ENCODE measurements around the gene CLEC4F. TPM values are rescaled to one million over a fixed set of nuclear protein-coding genes. Genes with fewer than 3 reads are reported as not detected.

Gene CLEC4F
- total and polyA plus RNA-seq, 2 donors (not counting 3 experiments of a cell fraction or from before 2014, with no cell fraction given) = not detected

GRCh38 chr2:70855667-70856066 is 35.3 kb upstream of the CLEC4F start:
- no peak overlapping the region for H3K4me2 ChIP-seq (ENCODE audit: insufficient read depth, low read length)
- dilution Hi-C loops (cut with MboI; ENCODE audit: extremely low pct_ligation_motif_present, low sequenced_read_pairs) = no loop called here
- no peaks in the 10 kb centered on the region for H3K4me1 ChIP-seq (ENCODE audit: control insufficient read depth, extremely low read depth, insufficient read depth, low read length)
- H3K9ac ChIP-seq (replicated peaks; ENCODE audit: extremely low read depth, insufficient read depth, low read length) = no peak overlapping the region
- intact Hi-C loops (cut with micrococcal nuclease) = no loop called here
- H4K20me1 ChIP-seq (replicated peaks; ENCODE audit: control insufficient read depth, extremely low read depth, insufficient read depth, low read length) = no peaks in the 10 kb centered on the region
- TF ChIP-seq GATA2 (IDR thresholded peaks at IDR 0.05; ENCODE audit: insufficient read depth, insufficient read length, low read depth, low read length) = no peak
- no peak for TF ChIP-seq JUN (IDR thresholded peaks at IDR 0.05; ENCODE audit: borderline replicate concordance, insufficient read depth, insufficient read length, low read depth)
- no peak for TF ChIP-seq CTCF (IDR thresholded peaks at IDR 0.05; ENCODE audit: extremely low read depth in 1 of 2, insufficient read depth in 1 of 2, low read depth in 1 of 2, low read length in 2 of 2)
- no peak for TF ChIP-seq MAX (IDR thresholded peaks at IDR 0.05; ENCODE audit: insufficient read depth, insufficient read length)
- TF ChIP-seq EZH2 (IDR thresholded peaks at IDR 0.05; ENCODE audit: borderline replicate concordance, low read depth, low read length, severe bottlenecking) = no peak
- no peak for TF ChIP-seq FOS (IDR thresholded peaks at IDR 0.05; ENCODE audit: borderline replicate concordance, insufficient read depth, low read length)
- TF ChIP-seq POLR2A (IDR thresholded peaks at IDR 0.05; ENCODE audit: low read depth, low read length) = no peak
- no peak for TF ChIP-seq POLR2AphosphoS5 (IDR thresholded peaks at IDR 0.05; ENCODE audit: insufficient read depth, low read depth, low read length)
- no peak for TF ChIP-seq MYC (IDR thresholded peaks at IDR 0.05; ENCODE audit: low read depth, low read length)
- no peaks in the 10 kb centered on the region for H3K9me1 ChIP-seq (replicated peaks; ENCODE audit: control insufficient read depth, extremely low read depth, insufficient read depth, low read length)
- peaks cover 21 to 39% of the 10 kb centered on the region in 2 experiments for H3K27me3 ChIP-seq (ENCODE audit: control insufficient read depth in 2 of 2, insufficient read depth in 2 of 2, low read length in 2 of 2)
- H3K4me3 ChIP-seq (replicated peaks in 1 of 3; ENCODE audit: insufficient read depth in 1 of 3, low read depth in 1 of 3, low read length in 3 of 3) = no peak overlapping the region
- ChIA-PET CTCF (interaction anchor here (0.6 to 2.6 kb wide), 5 partner anchors 16 to 111 kb away, joined by 3 to 17 read pairs (median 4); no protein-coding TSS in a partner anchor), POLR2A (no interaction called here)
- no peak overlapping the region for H3K27ac ChIP-seq (ENCODE audit: insufficient read depth, low read depth, low read length)
- H3K36me3 ChIP-seq (ENCODE audit: control insufficient read depth in 2 of 2, extremely low read depth in 1 of 2, insufficient read depth in 2 of 2, low read length in 2 of 2) = no peaks in the 10 kb centered on the region
- no TSS peak for BruUV-seq (replicated peaks)
- H3K79me2 ChIP-seq (ENCODE audit: control insufficient read depth, insufficient read depth, low read length) = no peaks in the 10 kb centered on the region
- FAIRE-seq = no peak
- no peak for DNase-seq (ENCODE audit: low read depth, low spot score)
- H2AFZ ChIP-seq (ENCODE audit: low read depth, low read length) = no peak overlapping the region
- no peaks in the 10 kb centered on the region for H3K9me3 ChIP-seq (replicated peaks; ENCODE audit: control insufficient read depth, insufficient read depth, low read length)
